Osteoblast (primary cell): Measurements from ENCODE around the gene RNF150. TPM values are rescaled to one million over a fixed set of nuclear protein-coding genes. Genes with fewer than 3 reads are reported as not detected.

Experiments used
- DNase-seq: peaks from one replicate; pipeline ENCODE4 v3.0.0; 2011; ENCODE audit warnings: low spot score, mixed read lengths; ENCODE audit not compliant: insufficient read length; ENCODE audit errors: missing footprints
- H2AFZ ChIP-seq: 2 replicates; pipeline ENCODE4 v1.6.0; 2011; ENCODE audit warnings: mild to moderate bottlenecking, low read length
- H3K27ac ChIP-seq: 2 replicates; pipeline ENCODE4 v1.5.1; 2011; ENCODE audit warnings: mild to moderate bottlenecking, low read depth, low read length, moderate library complexity
- H3K27me3 ChIP-seq: 2 replicates; pipeline ENCODE4 v1.6.0; 2012; ENCODE audit warnings: mild to moderate bottlenecking, control low read depth, inconsistent platforms, low read length, moderate library complexity; ENCODE audit not compliant: insufficient read depth
- H3K36me3 ChIP-seq: 2 replicates; pipeline ENCODE4 v1.5.1; 2011; ENCODE audit warnings: mild to moderate bottlenecking, low read length, control low read depth, moderate library complexity; ENCODE audit not compliant: insufficient read depth
- H3K4me1 ChIP-seq: 2 replicates; pipeline ENCODE4 v1.5.1; 2011; ENCODE audit warnings: mild to moderate bottlenecking, low read length, control low read depth, moderate library complexity; ENCODE audit not compliant: insufficient read depth
- H3K4me2 ChIP-seq: 2 replicates; pipeline ENCODE4 v1.6.0; 2011; ENCODE audit warnings: mild to moderate bottlenecking, low read length; ENCODE audit not compliant: insufficient read depth
- H3K4me3 ChIP-seq: fragments of 200-600 bp; sonication (generic); 3 replicates; pipeline ENCODE4 v1.5.1; 2012; ENCODE audit warnings: mild to moderate bottlenecking, low read length, inconsistent platforms; ENCODE audit not compliant: insufficient read depth
- H3K79me2 ChIP-seq: 2 replicates; pipeline ENCODE4 v1.6.0; 2012; ENCODE audit warnings: mild to moderate bottlenecking, low read length, control low read depth, inconsistent platforms; ENCODE audit not compliant: insufficient read depth
- H3K9me3 ChIP-seq: 2 replicates; pipeline ENCODE4 v1.5.1; 2011; ENCODE audit warnings: low read depth, low read length, control low read depth
- H4K20me1 ChIP-seq: 2 replicates; pipeline ENCODE4 v1.6.0; 2012; ENCODE audit warnings: mild to moderate bottlenecking, low read length, control low read depth; ENCODE audit not compliant: insufficient read depth
- CTCF ChIP-seq: IDR thresholded peaks from 2 replicates; pipeline ENCODE4 v1.5.1; 2011; ENCODE audit warnings: mild to moderate bottlenecking, low read depth, low read length, moderate library complexity; ENCODE audit errors: extremely low read depth
- total RNA-seq: library from RNA; depleted of rRNA; stranded (reverse); fragments of >200 nt; gene quantifications from 2 replicates; pipeline ENCODE4 v1.2.3, GENCODE V29; 2012

RNF150 gene
- total RNA-seq, 1 donor, result 13.4 TPM

- Histone ChIP-seq H4K20me1 (no peaks in the 10 kb centered on the region), H3K4me3 (no peak overlapping the region), H3K79me2 (no peaks in the 10 kb centered on the region), H3K9me3 (no peaks in the 10 kb centered on the region), H3K27ac (no peak overlapping the region), H2AFZ (no peak overlapping the region), H3K36me3 (no peaks in the 10 kb centered on the region), H3K4me1 (peaks cover 3% of the 10 kb centered on the region), H3K27me3 (no peaks in the 10 kb centered on the region), H3K4me2 (no peak overlapping the region)
- no peak for TF ChIP-seq CTCF
- DNase-seq, result no peak
Observed at GRCh38 chr4:140924761-140925392, 208.4 kb downstream of the RNF150 start.

GRCh38 chr4:140906993-140907962 is 226.0 kb downstream of the RNF150 start:
- no peaks in the 10 kb centered on the region for H3K9me3 ChIP-seq
- no peaks in the 10 kb centered on the region for H3K79me2 ChIP-seq
- no peak for TF ChIP-seq CTCF
- no peak overlapping the region for H2AFZ ChIP-seq
- no peaks in the 10 kb centered on the region for H4K20me1 ChIP-seq
- H3K36me3 ChIP-seq, result no peaks in the 10 kb centered on the region
- no peaks in the 10 kb centered on the region for H3K27me3 ChIP-seq
- H3K4me2 ChIP-seq, result no peak overlapping the region
- no peak overlapping the region for H3K4me3 ChIP-seq
- no peaks in the 10 kb centered on the region for H3K4me1 ChIP-seq
- no peak for DNase-seq
- H3K27ac ChIP-seq, result no peak overlapping the region

GRCh38 chr4:140904904-140905303 is 228.4 kb downstream of the RNF150 start:
- no peak for DNase-seq
- TF ChIP-seq CTCF, result no peak
- no peaks in the 10 kb centered on the region for H3K9me3 ChIP-seq

More at GRCh38 chr4:140904904-140905303, 228.4 kb downstream of the RNF150 start:
- H3K4me2 ChIP-seq, result no peak overlapping the region
- no peaks in the 10 kb centered on the region for H3K79me2 ChIP-seq
- no peak overlapping the region for H3K4me3 ChIP-seq
- no peaks in the 10 kb centered on the region for H3K36me3 ChIP-seq
- no peaks in the 10 kb centered on the region for H3K27me3 ChIP-seq
- no peak overlapping the region for H3K27ac ChIP-seq
- no peak overlapping the region for H2AFZ ChIP-seq
- H3K4me1 ChIP-seq, result no peaks in the 10 kb centered on the region
- H4K20me1 ChIP-seq, result no peaks in the 10 kb centered on the region
